ENCODE results near the gene CFL1. TPM values are rescaled to one million over a fixed set of nuclear protein-coding genes. Genes with fewer than 3 reads are reported as not detected.

Gene CFL1
- total and polyA plus RNA-seq, 2 of the 4 experiments (the other 2 are of a cell fraction) = 960 to 2,231 TPM

GRCh38 chr11:65861165-65861505 lies 3.2 kb upstream of the CFL1 start:
- dilution Hi-C loops (cut with HindIII; ENCODE audit: low sequenced_read_pairs, unreplicated experiment) (no loop called here), in situ Hi-C loops (cut with MboI; ENCODE audit: low sequenced_read_pairs) (no loop called here), intact Hi-C loops (cut with micrococcal nuclease) (no loop called here)
- Histone ChIP-seq H3K4ac (ENCODE audit: low read depth, low read length) (peak overlapping the region; percentile 98), H2AK5ac (ENCODE audit: low read depth, low read length) (peak overlapping the region; percentile 96), H3K27me3 (ENCODE audit: control insufficient read depth, insufficient read depth, low read length) (no peaks in the 10 kb centered on the region), H3K56ac (ENCODE audit: extremely low read depth, insufficient read depth, low read length) (peak overlapping the region; percentile 60), H4K20me1 (ENCODE audit: insufficient read depth, low read length) (peaks cover 39% of the 10 kb centered on the region), H3K79me1 (ENCODE audit: low read depth in 1 of 2, low read length in 2 of 2) (peaks cover 6 to 66% of the 10 kb centered on the region in 2 experiments; a peak in 3 of 4 replicates), H4K5ac (ENCODE audit: low read depth, low read length) (peak overlapping the region; percentile 68), H3K9me1 (ENCODE audit: insufficient read depth, low read length) (peaks cover 6% of the 10 kb centered on the region), H2AFZ (replicated peaks; ENCODE audit: low read length, poor library complexity) (peak overlapping the region; percentile 93), H2BK5ac (ENCODE audit: low read depth, low read length, poor library complexity, severe bottlenecking) (peak overlapping the region; percentile 90), H2BK120ac (ENCODE audit: low read depth, low read length) (peak overlapping the region; percentile 70), H2BK15ac (ENCODE audit: low read depth, low read length) (peak overlapping the region; percentile 41; the same call in 1 of the 3 replicates), H2AK9ac (replicated peaks; ENCODE audit: low read depth, low read length, poor library complexity) (peak overlapping the region; percentile 100), H3K4me3 (ENCODE audit: insufficient read depth, low read depth, low read length) (peak overlapping the region; percentile 95), H3K36me3 (ENCODE audit: control insufficient read depth, insufficient read depth, low read length) (peaks cover 52% of the 10 kb centered on the region), H3K4me1 (ENCODE audit: control insufficient read depth, insufficient read depth, low read length) (peaks cover 8% of the 10 kb centered on the region), H4K91ac (ENCODE audit: insufficient read depth, low read depth, low read length) (peak overlapping the region; percentile 98), H3K9ac (ENCODE audit: low read depth, low read length) (peak overlapping the region; percentile 96), H3K14ac (replicated peaks; ENCODE audit: low read depth, low read length) (peak overlapping the region; percentile 87), H3K27ac (ENCODE audit: insufficient read depth, low read length) (peak overlapping the region; percentile 89), H3K23ac (ENCODE audit: low read depth, low read length) (peak overlapping the region; percentile 94), H3K18ac (ENCODE audit: low read depth, low read length) (peak overlapping the region; percentile 62), H2BK20ac (ENCODE audit: low read depth, low read length) (no peak overlapping the region), H3K4me2 (ENCODE audit: low read depth, low read length) (peak overlapping the region; percentile 89), H3K9me3 (ENCODE audit: control insufficient read depth, insufficient read depth, low read length) (no peaks in the 10 kb centered on the region), H4K8ac (ENCODE audit: low read depth in 2 of 2, low read length in 2 of 2) (peak overlapping the region; percentile 94 to 99)
- ChIA-PET CTCF (interaction anchor here (2.4 kb wide), 1 partner anchor 27 kb away, joined by 8 read pairs; the partner anchor contains the start of gene FIBP), POLR2A (ENCODE audit: unreplicated experiment) (interaction anchor here (0.6 to 0.8 kb wide), 2 partner anchors 10 to 11 kb away, joined by 3 to 7 read pairs; no protein-coding TSS in a partner anchor)
- TF ChIP-seq NFE2L2 (IDR thresholded peaks at IDR 0.05; ENCODE audit: low read depth, low read length) (no peak), SMC3 (IDR thresholded peaks at IDR 0.05; ENCODE audit: low read depth, low read length) (no peak), CTCF (conservative IDR thresholded peaks at IDR 0.05; ENCODE audit: low read depth, low read length) (no peak), MXI1 (IDR thresholded peaks at IDR 0.05; ENCODE audit: borderline replicate concordance, low read depth, low read length) (no peak), RCOR1 (IDR thresholded peaks at IDR 0.05; ENCODE audit: insufficient replicate concordance, low read length) (no peak), FOS (IDR thresholded peaks at IDR 0.05; ENCODE audit: low read depth, low read length) (no peak), MAZ (IDR thresholded peaks at IDR 0.05; ENCODE audit: borderline replicate concordance, low read depth, low read length) (no peak), POLR2A (IDR thresholded peaks at IDR 0.05; ENCODE audit: low read depth, low read length) (no peak), CEBPB (IDR thresholded peaks at IDR 0.05; ENCODE audit: low read depth, low read length) (no peak), BHLHE40 (IDR thresholded peaks at IDR 0.05; ENCODE audit: low read depth, low read length) (no peak), RFX5 (IDR thresholded peaks at IDR 0.05; ENCODE audit: low read depth, low read length) (no peak), RAD21 (IDR thresholded peaks at IDR 0.05; ENCODE audit: low read length) (no peak), ELK1 (IDR thresholded peaks at IDR 0.05; ENCODE audit: borderline replicate concordance, low read depth, low read length) (no peak), CHD1 (IDR thresholded peaks at IDR 0.05; ENCODE audit: low read depth, low read length) (no peak), USF2 (IDR thresholded peaks at IDR 0.05; ENCODE audit: low read depth, low read length) (no peak), MAFK (IDR thresholded peaks at IDR 0.05; ENCODE audit: low read depth, low read length) (no peak)
- DNase-seq (no peak), ATAC-seq (ENCODE audit: low read depth) (no peak)
- BruUV-seq (replicated peaks) = no TSS peak
- 20% methylated on average over 2 of the region's 14 CpGs; no CpG with 5 or more reads in 1 of the 2 experiments for WGBS, 2 experiments (ENCODE audit: extremely low coverage in 2 of 2, insufficient read length in 1 of 2)
